Measurements from ENCODE around the gene HYLS1. TPM values are rescaled to one million over a fixed set of nuclear protein-coding genes. Genes with fewer than 3 reads are reported as not detected.

HYLS1 gene
- total and polyA plus RNA-seq, 2 experiments from 2014 or later, result 14.6 to 25.7 TPM

DNA sequence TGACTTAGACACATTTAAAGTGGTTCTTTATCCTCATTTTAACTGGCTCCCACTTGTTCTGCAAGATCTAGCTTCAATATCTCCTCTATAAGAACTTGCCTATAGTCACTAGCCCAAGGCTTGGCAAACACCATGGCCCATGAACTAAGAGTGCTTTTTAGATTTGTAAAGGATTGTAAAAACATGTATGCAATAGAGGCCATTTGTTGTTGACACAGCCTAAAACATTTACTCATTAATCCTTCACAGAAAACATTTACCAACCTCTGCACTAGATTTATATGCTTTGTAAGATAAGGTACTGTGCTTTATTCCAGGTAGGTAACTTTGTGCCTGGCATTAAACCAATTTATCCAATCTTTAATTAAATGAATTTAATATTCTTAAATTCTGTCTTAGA, 5.5 kb downstream of the HYLS1 start:
- Histone ChIP-seq H3F3A (replicated peaks; ENCODE audit: low read depth) (peaks cover 2% of the 10 kb centered on the region; the same call in 1 of the 2 replicates), H2AFZ (no peak overlapping the region), H3K27me3 (ENCODE audit: insufficient read depth) (no peaks in the 10 kb centered on the region), H3K36me3 (ENCODE audit: insufficient read depth) (peaks cover 32% of the 10 kb centered on the region; the same call in 1 of the 2 replicates), H3K27ac (ENCODE audit: low read depth) (no peak overlapping the region), H3K9me2 (ENCODE audit: insufficient read depth) (no peaks in the 10 kb centered on the region), H3K79me2 (replicated peaks; ENCODE audit: insufficient read depth) (peaks cover 89% of the 10 kb centered on the region), H3K4me1 (ENCODE audit: insufficient read depth) (no peaks in the 10 kb centered on the region; the same call in 1 of the 2 replicates), H3K4me3 (no peak overlapping the region), H3K4me2 (no peak overlapping the region), H4K20me1 (replicated peaks; ENCODE audit: insufficient read depth) (peaks cover 20% of the 10 kb centered on the region)
- Mint-ChIP-seq H3K27me3 (ENCODE audit: insufficient read depth, low read depth, poor library complexity) (peaks cover 2% of the 10 kb centered on the region), H3K4me1 (peaks cover 7% of the 10 kb centered on the region; the same call in 1 of the 3 replicates), H3K27ac (no peak overlapping the region), H3K36me3 (ENCODE audit: low read depth) (peaks cover 29% of the 10 kb centered on the region; the same call in 2 of the 3 replicates), H3K9me3 (no peaks in the 10 kb centered on the region), H3K4me3 (no peak overlapping the region)
- ATAC-seq, result no peak
- no peak for DNase-seq (ENCODE audit: low spot score)
- TF ChIP-seq, protein P1, sequence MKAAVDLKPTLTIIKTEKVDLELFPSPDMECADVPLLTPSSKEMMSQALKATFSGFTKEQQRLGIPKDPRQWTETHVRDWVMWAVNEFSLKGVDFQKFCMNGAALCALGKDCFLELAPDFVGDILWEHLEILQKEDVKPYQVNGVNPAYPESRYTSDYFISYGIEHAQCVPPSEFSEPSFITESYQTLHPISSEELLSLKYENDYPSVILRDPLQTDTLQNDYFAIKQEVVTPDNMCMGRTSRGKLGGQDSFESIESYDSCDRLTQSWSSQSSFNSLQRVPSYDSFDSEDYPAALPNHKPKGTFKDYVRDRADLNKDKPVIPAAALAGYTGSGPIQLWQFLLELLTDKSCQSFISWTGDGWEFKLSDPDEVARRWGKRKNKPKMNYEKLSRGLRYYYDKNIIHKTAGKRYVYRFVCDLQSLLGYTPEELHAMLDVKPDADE (IDR thresholded peaks at IDR 0.05), result no peak
- TF ChIP-seq JUNB (IDR thresholded peaks at IDR 0.05; ENCODE audit: unreplicated experiment), result no peak
- TF ChIP-seq NANOG (IDR thresholded peaks at IDR 0.05; ENCODE audit: borderline replicate concordance), result no peak
- no peak for TF ChIP-seq ZNF114 (CRISPR knock-in tag; IDR thresholded peaks at IDR 0.05)

DNA sequence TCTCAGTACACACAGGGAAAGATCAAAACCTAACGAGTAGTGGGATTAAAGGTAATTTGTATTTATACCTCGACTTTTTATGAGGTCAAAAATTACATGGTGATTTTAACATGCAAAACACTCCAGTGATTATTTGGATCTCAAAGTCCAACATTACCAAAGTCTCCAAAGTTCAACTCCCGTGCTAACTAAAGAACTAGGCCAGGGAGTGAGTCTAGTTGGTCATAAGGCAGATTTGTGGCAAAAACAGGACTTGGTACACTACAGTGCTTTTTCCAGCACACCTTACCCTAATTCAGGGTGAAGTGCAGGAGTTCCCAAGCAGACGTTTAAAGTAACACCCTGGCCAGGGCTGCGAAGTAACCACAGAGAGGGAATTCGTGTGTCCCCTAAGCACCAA, 14.4 kb downstream of the HYLS1 start:
- H3K36me3 ChIP-seq (ENCODE audit: insufficient read depth), result peaks cover 17% of the 10 kb centered on the region
- no peak overlapping the region for H3K27ac ChIP-seq (ENCODE audit: low read depth)
- TF ChIP-seq NANOG (IDR thresholded peaks at IDR 0.05; ENCODE audit: borderline replicate concordance) (no peak), EZH2 (IDR thresholded peaks at IDR 0.05; ENCODE audit: low read depth, unreplicated experiment) (no peak), CREB1 (CRISPR knock-in tag; IDR thresholded peaks at IDR 0.05; ENCODE audit: low read depth) (no peak), EZH2phosphoT487 (IDR thresholded peaks at IDR 0.05; ENCODE audit: unreplicated experiment) (no peak), ZNF331 (CRISPR knock-in tag; IDR thresholded peaks at IDR 0.05; ENCODE audit: low read depth) (no peak)
- TF ChIP-seq, protein P1 (IDR thresholded peaks at IDR 0.05), result no peak
- TF ChIP-seq, protein P2, sequence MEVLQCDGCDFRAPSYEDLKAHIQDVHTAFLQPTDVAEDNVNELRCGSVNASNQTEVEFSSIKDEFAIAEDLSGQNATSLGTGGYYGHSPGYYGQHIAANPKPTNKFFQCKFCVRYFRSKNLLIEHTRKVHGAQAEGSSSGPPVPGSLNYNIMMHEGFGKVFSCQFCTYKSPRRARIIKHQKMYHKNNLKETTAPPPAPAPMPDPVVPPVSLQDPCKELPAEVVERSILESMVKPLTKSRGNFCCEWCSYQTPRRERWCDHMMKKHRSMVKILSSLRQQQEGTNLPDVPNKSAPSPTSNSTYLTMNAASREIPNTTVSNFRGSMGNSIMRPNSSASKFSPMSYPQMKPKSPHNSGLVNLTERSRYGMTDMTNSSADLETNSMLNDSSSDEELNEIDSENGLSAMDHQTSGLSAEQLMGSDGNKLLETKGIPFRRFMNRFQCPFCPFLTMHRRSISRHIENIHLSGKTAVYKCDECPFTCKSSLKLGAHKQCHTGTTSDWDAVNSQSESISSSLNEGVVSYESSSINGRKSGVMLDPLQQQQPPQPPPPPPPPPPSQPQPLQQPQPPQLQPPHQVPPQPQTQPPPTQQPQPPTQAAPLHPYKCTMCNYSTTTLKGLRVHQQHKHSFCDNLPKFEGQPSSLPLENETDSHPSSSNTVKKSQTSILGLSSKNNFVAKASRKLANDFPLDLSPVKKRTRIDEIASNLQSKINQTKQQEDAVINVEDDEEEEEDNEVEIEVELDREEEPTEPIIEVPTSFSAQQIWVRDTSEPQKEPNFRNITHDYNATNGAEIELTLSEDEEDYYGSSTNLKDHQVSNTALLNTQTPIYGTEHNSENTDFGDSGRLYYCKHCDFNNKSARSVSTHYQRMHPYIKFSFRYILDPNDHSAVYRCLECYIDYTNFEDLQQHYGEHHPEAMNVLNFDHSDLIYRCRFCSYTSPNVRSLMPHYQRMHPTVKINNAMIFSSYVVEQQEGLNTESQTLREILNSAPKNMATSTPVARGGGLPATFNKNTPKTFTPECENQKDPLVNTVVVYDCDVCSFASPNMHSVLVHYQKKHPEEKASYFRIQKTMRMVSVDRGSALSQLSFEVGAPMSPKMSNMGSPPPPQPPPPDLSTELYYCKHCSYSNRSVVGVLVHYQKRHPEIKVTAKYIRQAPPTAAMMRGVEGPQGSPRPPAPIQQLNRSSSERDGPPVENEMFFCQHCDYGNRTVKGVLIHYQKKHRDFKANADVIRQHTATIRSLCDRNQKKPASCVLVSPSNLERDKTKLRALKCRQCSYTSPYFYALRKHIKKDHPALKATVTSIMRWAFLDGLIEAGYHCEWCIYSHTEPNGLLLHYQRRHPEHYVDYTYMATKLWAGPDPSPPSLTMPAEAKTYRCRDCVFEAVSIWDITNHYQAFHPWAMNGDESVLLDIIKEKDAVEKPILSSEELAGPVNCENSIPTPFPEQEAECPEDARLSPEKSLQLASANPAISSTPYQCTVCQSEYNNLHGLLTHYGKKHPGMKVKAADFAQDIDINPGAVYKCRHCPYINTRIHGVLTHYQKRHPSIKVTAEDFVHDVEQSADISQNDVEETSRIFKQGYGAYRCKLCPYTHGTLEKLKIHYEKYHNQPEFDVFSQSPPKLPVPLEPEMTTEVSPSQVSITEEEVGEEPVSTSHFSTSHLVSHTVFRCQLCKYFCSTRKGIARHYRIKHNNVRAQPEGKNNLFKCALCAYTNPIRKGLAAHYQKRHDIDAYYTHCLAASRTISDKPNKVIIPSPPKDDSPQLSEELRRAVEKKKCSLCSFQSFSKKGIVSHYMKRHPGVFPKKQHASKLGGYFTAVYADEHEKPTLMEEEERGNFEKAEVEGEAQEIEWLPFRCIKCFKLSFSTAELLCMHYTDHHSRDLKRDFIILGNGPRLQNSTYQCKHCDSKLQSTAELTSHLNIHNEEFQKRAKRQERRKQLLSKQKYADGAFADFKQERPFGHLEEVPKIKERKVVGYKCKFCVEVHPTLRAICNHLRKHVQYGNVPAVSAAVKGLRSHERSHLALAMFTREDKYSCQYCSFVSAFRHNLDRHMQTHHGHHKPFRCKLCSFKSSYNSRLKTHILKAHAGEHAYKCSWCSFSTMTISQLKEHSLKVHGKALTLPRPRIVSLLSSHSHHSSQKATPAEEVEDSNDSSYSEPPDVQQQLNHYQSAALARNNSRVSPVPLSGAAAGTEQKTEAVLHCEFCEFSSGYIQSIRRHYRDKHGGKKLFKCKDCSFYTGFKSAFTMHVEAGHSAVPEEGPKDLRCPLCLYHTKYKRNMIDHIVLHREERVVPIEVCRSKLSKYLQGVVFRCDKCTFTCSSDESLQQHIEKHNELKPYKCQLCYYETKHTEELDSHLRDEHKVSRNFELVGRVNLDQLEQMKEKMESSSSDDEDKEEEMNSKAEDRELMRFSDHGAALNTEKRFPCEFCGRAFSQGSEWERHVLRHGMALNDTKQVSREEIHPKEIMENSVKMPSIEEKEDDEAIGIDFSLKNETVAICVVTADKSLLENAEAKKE (CRISPR knock-in tag; IDR thresholded peaks at IDR 0.05), result no peak
- ATAC-seq, result no peak
- H3K4me3 ChIP-seq, result peak overlapping the region; percentile 88; the same call in 1 of the 2 replicates
- Mint-ChIP-seq H3K27me3 (ENCODE audit: insufficient read depth, low read depth, poor library complexity) (peaks cover 20% of the 10 kb centered on the region), H3K4me1 (peaks cover 12% of the 10 kb centered on the region), H3K4me3 (peak overlapping the region; percentile 99), H3K9me3 (no peaks in the 10 kb centered on the region; the same call in 1 of the 3 replicates), H3K36me3 (ENCODE audit: low read depth) (peaks cover 33% of the 10 kb centered on the region), H3K27ac (no peak overlapping the region)
- H3K4me2 ChIP-seq, result peak overlapping the region; percentile 89
- H3K9me2 ChIP-seq (ENCODE audit: insufficient read depth), result no peaks in the 10 kb centered on the region
- no peak for DNase-seq (ENCODE audit: low spot score)
- peaks cover 23% of the 10 kb centered on the region for H4K20me1 ChIP-seq (replicated peaks; ENCODE audit: insufficient read depth)
- no peaks in the 10 kb centered on the region for H3K4me1 ChIP-seq (ENCODE audit: insufficient read depth)
- peaks cover 57% of the 10 kb centered on the region for H3K79me2 ChIP-seq (replicated peaks; ENCODE audit: insufficient read depth)
- no peak overlapping the region for H2AFZ ChIP-seq
- H3F3A ChIP-seq (replicated peaks; ENCODE audit: low read depth), result peaks cover 15% of the 10 kb centered on the region; the same call in 1 of the 2 replicates
- H3K27me3 ChIP-seq (ENCODE audit: insufficient read depth), result peaks cover 19% of the 10 kb centered on the region

All from GM23338 (cell line).